ENCODE measurements around the gene LYL1. TPM values are rescaled to one million over a fixed set of nuclear protein-coding genes. Genes with fewer than 3 reads are reported as not detected.

LYL1 gene
- total RNA-seq, 1 donor from 2014 or later = 6.3 TPM

DNA sequence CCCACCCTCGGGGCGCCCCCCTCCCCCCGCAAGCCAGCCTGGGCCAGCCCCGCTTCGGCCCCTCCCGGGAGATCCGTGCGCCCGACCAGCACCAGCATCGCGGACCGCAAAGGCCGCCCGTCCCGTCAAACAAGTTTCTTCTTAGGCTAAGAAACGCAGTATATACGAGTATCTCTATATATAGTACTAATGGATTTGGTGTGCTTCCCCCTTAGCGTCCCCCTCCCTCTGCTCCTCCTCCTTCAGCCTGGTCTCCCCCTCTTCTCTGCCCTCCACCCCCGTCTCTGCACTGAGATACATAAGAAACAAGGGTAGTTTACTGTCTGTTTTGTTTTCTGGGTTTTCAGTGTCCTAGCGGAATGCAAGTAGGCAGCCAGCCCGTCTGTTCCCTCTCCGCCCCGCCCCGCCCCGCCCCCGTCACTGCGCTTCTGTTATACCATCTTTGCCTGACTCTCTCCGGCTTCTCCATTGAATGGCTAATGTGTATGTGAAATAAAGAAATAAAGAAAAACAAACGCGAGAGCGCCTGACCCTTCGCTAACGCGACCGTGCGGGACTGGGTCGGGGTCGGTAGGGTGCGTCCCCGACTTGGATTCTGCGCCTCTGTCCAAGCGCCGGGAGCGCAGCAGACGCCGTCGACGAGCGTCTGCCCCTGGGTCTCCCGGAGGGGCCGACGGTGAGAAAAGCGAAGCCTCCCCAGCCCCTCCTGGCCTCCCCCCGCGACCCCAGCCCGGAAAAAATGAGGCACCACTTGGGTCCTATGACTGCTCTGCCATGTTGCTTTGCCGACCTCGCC lies 4.2 kb downstream of the LYL1 start:
- H3K4me3 ChIP-seq = peak overlapping the region; percentile 70
- peaks cover 98% of the 10 kb centered on the region for H3K4me1 ChIP-seq
- no peak for DNase-seq
- H3K36me3 ChIP-seq = peaks cover 10% of the 10 kb centered on the region
- peak overlapping the region; percentile 97 for H3K27ac ChIP-seq (replicated peaks)
- no peaks in the 10 kb centered on the region for H3K9me3 ChIP-seq (replicated peaks)
- no peaks in the 10 kb centered on the region for H3K27me3 ChIP-seq (ENCODE audit: low read depth)
- TF ChIP-seq, protein P1, sequence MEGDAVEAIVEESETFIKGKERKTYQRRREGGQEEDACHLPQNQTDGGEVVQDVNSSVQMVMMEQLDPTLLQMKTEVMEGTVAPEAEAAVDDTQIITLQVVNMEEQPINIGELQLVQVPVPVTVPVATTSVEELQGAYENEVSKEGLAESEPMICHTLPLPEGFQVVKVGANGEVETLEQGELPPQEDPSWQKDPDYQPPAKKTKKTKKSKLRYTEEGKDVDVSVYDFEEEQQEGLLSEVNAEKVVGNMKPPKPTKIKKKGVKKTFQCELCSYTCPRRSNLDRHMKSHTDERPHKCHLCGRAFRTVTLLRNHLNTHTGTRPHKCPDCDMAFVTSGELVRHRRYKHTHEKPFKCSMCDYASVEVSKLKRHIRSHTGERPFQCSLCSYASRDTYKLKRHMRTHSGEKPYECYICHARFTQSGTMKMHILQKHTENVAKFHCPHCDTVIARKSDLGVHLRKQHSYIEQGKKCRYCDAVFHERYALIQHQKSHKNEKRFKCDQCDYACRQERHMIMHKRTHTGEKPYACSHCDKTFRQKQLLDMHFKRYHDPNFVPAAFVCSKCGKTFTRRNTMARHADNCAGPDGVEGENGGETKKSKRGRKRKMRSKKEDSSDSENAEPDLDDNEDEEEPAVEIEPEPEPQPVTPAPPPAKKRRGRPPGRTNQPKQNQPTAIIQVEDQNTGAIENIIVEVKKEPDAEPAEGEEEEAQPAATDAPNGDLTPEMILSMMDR (IDR thresholded peaks at IDR 0.05; ENCODE audit: borderline replicate concordance) = no peak
- intact Hi-C loops (cut with micrococcal nuclease) = no loop called here

DNA sequence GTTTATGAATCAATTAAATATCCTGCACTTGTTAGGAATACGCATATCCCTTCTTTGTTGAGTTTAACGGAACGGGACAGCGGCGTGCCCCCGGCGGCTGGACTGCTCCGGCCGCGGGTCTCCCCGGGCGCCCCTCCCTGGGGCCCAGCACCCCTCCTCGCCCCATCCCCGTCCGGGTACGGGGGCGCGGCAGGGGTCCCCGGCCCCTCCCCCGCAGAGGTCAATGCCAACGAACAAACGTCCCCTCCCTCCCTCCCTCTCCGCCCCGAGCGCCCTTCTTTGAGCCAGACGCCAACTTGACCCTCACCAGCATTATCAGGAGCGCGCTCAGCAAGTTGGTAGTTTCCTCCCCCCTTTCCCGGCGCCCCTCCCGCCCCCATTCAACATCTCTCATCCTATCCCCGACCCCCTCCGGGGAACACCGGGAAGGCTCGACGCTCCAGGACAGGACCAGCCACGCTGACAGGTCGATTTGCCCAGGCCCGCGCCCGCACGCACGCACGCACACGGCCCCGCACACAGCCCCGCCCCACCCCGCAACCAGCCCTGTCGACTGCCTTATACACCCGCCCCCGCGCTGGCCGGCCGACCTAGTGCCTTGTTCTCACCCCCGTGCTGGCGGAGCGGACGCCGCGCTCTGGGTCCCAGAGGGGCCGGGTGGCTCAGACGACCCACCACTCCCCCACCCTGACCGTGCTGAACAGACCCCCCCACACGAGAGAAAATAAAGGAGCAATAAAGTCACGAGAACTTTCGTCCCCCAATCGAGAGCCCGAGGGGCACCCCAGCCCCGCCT lies 5.0 kb downstream of the LYL1 start:
- Histone ChIP-seq H3K4me1 (peaks cover 98% of the 10 kb centered on the region), H3K9me3 (replicated peaks) (no peaks in the 10 kb centered on the region), H3K27me3 (ENCODE audit: low read depth) (no peaks in the 10 kb centered on the region), H3K4me3 (peak overlapping the region; percentile 70), H3K36me3 (peaks cover 10% of the 10 kb centered on the region), H3K27ac (replicated peaks) (peak overlapping the region; percentile 97)
- no peak for DNase-seq
- intact Hi-C loops (cut with micrococcal nuclease) = no loop called here
- TF ChIP-seq, protein P1 (IDR thresholded peaks at IDR 0.05; ENCODE audit: borderline replicate concordance) = no peak

DNA sequence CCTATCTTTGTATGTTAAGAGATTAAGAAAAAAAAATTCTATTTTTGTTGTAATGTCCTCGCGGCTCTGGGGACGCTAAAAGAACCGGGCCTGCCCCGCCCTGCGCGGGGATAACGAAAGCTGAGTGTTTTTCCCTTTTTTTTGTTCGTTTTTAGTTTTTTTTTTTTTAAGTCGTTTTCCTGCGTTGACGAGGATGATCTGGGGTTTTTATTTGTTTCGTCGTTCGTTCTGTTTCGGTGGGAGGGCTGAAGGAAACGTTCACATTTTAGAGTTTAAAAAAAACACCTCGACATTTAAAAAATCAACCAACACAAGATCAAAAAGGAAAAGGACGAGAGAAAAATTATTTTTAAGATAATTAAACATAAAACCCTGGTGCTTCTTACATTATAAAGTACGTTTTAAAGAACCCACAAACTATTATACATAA lies 5.6 kb downstream of the LYL1 start:
- H3K4me3 ChIP-seq = peak overlapping the region; percentile 70
- no peaks in the 10 kb centered on the region for H3K27me3 ChIP-seq (ENCODE audit: low read depth)
- intact Hi-C loops (cut with micrococcal nuclease) = no loop called here
- H3K27ac ChIP-seq (replicated peaks) = peak overlapping the region; percentile 97
- TF ChIP-seq, protein P1 (IDR thresholded peaks at IDR 0.05; ENCODE audit: borderline replicate concordance) = no peak
- peaks cover 98% of the 10 kb centered on the region for H3K4me1 ChIP-seq
- H3K9me3 ChIP-seq (replicated peaks) = no peaks in the 10 kb centered on the region
- H3K36me3 ChIP-seq = peaks cover 10% of the 10 kb centered on the region
- no peak for DNase-seq

DNA sequence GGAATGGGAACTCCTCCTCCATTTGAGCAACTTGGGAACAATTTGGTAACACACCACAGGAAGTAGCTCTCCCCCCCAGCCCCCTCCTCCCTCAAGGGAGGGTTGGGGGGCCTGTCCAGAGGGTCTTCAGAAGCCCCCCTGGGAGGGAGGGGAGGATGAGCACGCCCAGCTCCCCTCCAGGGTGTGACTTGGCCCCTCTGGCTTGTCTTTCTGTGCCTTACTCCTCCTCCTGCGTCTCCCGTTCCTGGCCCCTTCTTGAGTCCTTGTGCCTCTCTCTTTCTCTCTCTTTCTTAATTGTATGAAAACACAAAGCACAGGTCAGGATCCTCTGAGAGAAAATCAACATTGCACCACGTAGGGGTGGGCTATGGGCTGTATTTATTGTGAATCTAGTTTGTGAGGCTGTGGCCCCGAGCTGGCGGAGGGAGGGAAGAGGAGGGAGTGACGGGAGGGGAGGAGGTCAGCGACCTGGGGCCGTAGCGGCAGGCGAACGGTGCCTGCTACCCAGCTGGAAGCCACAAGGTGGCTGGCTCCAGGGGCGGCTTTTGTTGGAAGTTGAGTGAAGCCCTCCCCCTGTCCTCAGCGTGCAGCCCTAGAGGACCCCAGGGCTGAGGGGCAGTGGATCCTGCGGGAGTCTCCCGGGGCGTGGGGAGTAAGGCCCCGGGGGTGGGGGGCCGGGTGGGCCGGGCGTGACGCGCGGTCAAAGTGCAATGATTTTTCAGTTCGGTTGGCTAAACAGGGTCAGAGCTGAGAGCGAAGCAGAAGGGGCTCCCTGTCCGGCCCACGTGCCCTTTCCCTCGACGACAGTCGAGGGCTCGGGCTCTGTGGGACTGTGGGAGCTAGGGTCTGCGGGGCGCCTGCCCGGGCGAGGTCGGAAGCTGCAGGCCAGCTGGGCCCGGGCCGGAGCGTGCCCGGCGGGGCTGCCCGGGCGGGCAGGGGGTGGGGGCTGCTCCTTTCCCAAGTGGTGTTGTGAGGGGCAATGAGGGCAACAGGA lies 6.4 kb downstream of the LYL1 start:
- TF ChIP-seq, protein P1 (IDR thresholded peaks at IDR 0.05; ENCODE audit: borderline replicate concordance) = peak; percentile 40
- Histone ChIP-seq H3K27ac (replicated peaks) (peak overlapping the region; percentile 97), H3K36me3 (peaks cover 10% of the 10 kb centered on the region), H3K9me3 (replicated peaks) (no peaks in the 10 kb centered on the region), H3K27me3 (ENCODE audit: low read depth) (no peaks in the 10 kb centered on the region), H3K4me1 (peaks cover 95% of the 10 kb centered on the region), H3K4me3 (peak overlapping the region; percentile 70)
- intact Hi-C loops (cut with micrococcal nuclease) = no loop called here
- DNase-seq = no peak

DNA sequence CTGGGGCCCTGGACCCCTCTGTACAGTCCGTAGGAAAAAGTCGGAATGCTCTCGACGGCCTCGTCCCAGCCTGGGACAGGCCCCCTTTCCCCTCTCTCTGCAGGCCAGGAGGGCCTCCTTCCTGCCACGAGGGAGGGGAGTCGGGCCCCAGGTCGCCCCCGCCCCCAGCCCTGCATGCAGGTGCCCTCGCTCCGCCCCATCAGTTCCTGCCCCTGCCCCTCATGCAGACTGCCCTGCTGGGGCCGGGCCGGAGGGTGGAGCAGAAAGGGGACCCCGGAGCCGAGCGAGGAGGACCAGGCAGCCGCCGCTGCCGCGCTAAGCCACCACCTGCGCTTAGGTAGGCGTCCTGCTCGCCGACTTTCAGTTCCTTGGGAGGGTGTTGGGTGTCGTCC lies 7.3 kb downstream of the LYL1 start:
- intact Hi-C loops (cut with micrococcal nuclease) = no loop called here

More for the DNA sequence above, 7.3 kb downstream of the LYL1 start:
- peak overlapping the region; percentile 97 for H3K27ac ChIP-seq (replicated peaks)
- peaks cover 16% of the 10 kb centered on the region for H3K36me3 ChIP-seq
- H3K4me1 ChIP-seq = peaks cover 94% of the 10 kb centered on the region
- no peaks in the 10 kb centered on the region for H3K9me3 ChIP-seq (replicated peaks)
- H3K27me3 ChIP-seq (ENCODE audit: low read depth) = no peaks in the 10 kb centered on the region
- TF ChIP-seq, protein P1 (IDR thresholded peaks at IDR 0.05; ENCODE audit: borderline replicate concordance) = no peak
- peak overlapping the region; percentile 70 for H3K4me3 ChIP-seq
- DNase-seq = no peak
